A673 (cell line): ENCODE results near the gene SUSD4. TPM values are rescaled to one million over a fixed set of nuclear protein-coding genes. Genes with fewer than 3 reads are reported as not detected.

Source experiments
- BruUV-seq: library from RNA; stranded (reverse); fragments of 400-500 nt; replicated peaks from 2 replicates; lab custom pipeline; 2021; lab: Mats Ljungman, UMichigan
- CTCF ChIA-PET: fragments of 300-600 bp; sonication (Branson Sonifier 250); formaldehyde crosslinking; loops from one replicate; lab custom pipeline; 2022; ENCODE audit warnings: antibody characterized with exemption; lab: Charles Lee
- POLR2A ChIA-PET: fragments of 300-600 bp; sonication (Branson Sonifier 250); formaldehyde crosslinking; loops from one replicate; lab custom pipeline; 2022; ENCODE audit warnings: antibody characterized with exemption; ENCODE audit not compliant: low non-redundant PET; lab: Charles Lee
- DNase-seq: peaks from one replicate; pipeline ENCODE4 v3.0.0-alpha.2; 2015; ENCODE audit warnings: low spot score
- H3K27ac ChIP-seq: fragments of 200-600 bp; sonication (generic); 2 replicates; pipeline ENCODE4 v1.5.1; 2016; ENCODE audit warnings: mixed run types, low read depth, mild to moderate bottlenecking, mixed read lengths, antibody characterized with exemption, low read length; ENCODE audit not compliant: poor library complexity, severe bottlenecking
- H3K27me3 ChIP-seq: fragments of 200-600 bp; sonication (generic); replicated peaks from 2 replicates; pipeline ENCODE4 v1.6.1; 2017; ENCODE audit warnings: mixed run types, low read depth, mild to moderate bottlenecking, mixed read lengths, antibody characterized with exemption, low read length; ENCODE audit not compliant: insufficient read depth, poor library complexity
- H3K36me3 ChIP-seq: fragments of 200-600 bp; sonication (generic); 2 replicates; pipeline ENCODE4 v1.6.1; 2016; ENCODE audit warnings: mixed run types, mild to moderate bottlenecking, mixed read lengths, antibody characterized with exemption, low read length; ENCODE audit not compliant: insufficient read depth, poor library complexity, severe bottlenecking
- H3K4me1 ChIP-seq: fragments of 200-600 bp; sonication (generic); 2 replicates; pipeline ENCODE4 v1.6.1; 2017; ENCODE audit warnings: mixed run types, mild to moderate bottlenecking, mixed read lengths, antibody characterized with exemption, low read length; ENCODE audit not compliant: insufficient read depth, poor library complexity, severe bottlenecking
- H3K4me3 ChIP-seq: fragments of 200-600 bp; sonication (generic); 2 replicates; pipeline ENCODE4 v1.5.1; 2016; ENCODE audit warnings: low read depth, mixed run types, mild to moderate bottlenecking, mixed read lengths, low read length; ENCODE audit not compliant: poor library complexity, severe bottlenecking
- H3K9me3 ChIP-seq: fragments of 200-600 bp; sonication (generic); 2 replicates; pipeline ENCODE4 v1.6.1; 2016; ENCODE audit warnings: mixed run types, low read depth, mild to moderate bottlenecking, mixed read lengths, antibody characterized with exemption, low read length; ENCODE audit not compliant: poor library complexity, severe bottlenecking
- CTCF ChIP-seq: fragments of 300-800, 200-600 bp; sonication (generic); conservative IDR thresholded peaks from 2 replicates; pipeline ENCODE4 v1.5.1; 2017; ENCODE audit warnings: low read depth, mild to moderate bottlenecking, antibody characterized with exemption, low read length, moderate library complexity, mixed read lengths
- EZH2 ChIP-seq: fragments of 200-600 bp; sonication (generic); IDR thresholded peaks from 2 replicates; pipeline ENCODE4 v1.6.1; 2017; ENCODE audit warnings: borderline replicate concordance, low read depth, mild to moderate bottlenecking, mixed read lengths, antibody characterized with exemption, low read length; ENCODE audit not compliant: poor library complexity, severe bottlenecking
- intact Hi-C: fragments of 100-400 bp; cut with micrococcal nuclease; formaldehyde crosslinking; loops from one replicate; pipeline ENCODE4 v1.10.0; 2022; ENCODE audit not compliant: unreplicated experiment
- total RNA-seq: library from RNA; stranded (reverse); gene quantifications from 2 replicates; pipeline ENCODE4 v1.2.3, GENCODE V29; 2021

SUSD4 gene
- total RNA-seq, 1 experiment from 2014 or later, result not detected

GRCh38 chr1:223180731-223181321 lies 183.2 kb downstream of the SUSD4 start:
- no TSS peak for BruUV-seq
- Histone ChIP-seq H3K36me3 (no peaks in the 10 kb centered on the region), H3K4me1 (peaks cover 8% of the 10 kb centered on the region), H3K27ac (peak overlapping the region; percentile 63), H3K9me3 (no peaks in the 10 kb centered on the region), H3K4me3 (no peak overlapping the region), H3K27me3 (no peaks in the 10 kb centered on the region)
- DNase-seq, result peak; percentile 70
- ChIA-PET POLR2A (no interaction called here), CTCF (interaction anchor here (1.1 kb wide), 1 partner anchor 47 kb away, joined by 5 read pairs; no protein-coding TSS in a partner anchor)
- TF ChIP-seq CTCF, result no peak
- TF ChIP-seq EZH2, result no peak
- intact Hi-C loops, result no loop called here

- DNase-seq, result no peak
- H3K36me3 ChIP-seq, result no peaks in the 10 kb centered on the region
- H3K27ac ChIP-seq, result peak overlapping the region; percentile 63
- no peaks in the 10 kb centered on the region for H3K27me3 ChIP-seq
- TF ChIP-seq EZH2, result no peak
- no peak for TF ChIP-seq CTCF
- ChIA-PET POLR2A (no interaction called here), CTCF (interaction anchor here (1.1 kb wide), 1 partner anchor 46 kb away, joined by 5 read pairs; no protein-coding TSS in a partner anchor)
- H3K4me3 ChIP-seq, result no peak overlapping the region
- no TSS peak for BruUV-seq
- peaks cover 8% of the 10 kb centered on the region for H3K4me1 ChIP-seq
- no peaks in the 10 kb centered on the region for H3K9me3 ChIP-seq
- intact Hi-C loops, result no loop called here
Measured at GRCh38 chr1:223179786-223180185, 184.2 kb downstream of the SUSD4 start.

GRCh38 chr1:223179280-223179679 lies 184.7 kb downstream of the SUSD4 start:
- Histone ChIP-seq H3K36me3 (no peaks in the 10 kb centered on the region), H3K27ac (no peak overlapping the region), H3K9me3 (no peaks in the 10 kb centered on the region), H3K4me3 (no peak overlapping the region), H3K4me1 (peaks cover 8% of the 10 kb centered on the region), H3K27me3 (no peaks in the 10 kb centered on the region)
- ChIA-PET CTCF (no interaction called here), POLR2A (no interaction called here)
- no TSS peak for BruUV-seq
- intact Hi-C loops, result no loop called here
- peak; percentile 40 for DNase-seq
- TF ChIP-seq EZH2 (no peak), CTCF (no peak)
